ENCODE results near the gene CFAP46.
"Not testable (repeated sequence)": the region's sequence is repeated elsewhere in the genome, so short reads cannot be mapped to it uniquely, and the experiment has no call there.

Gene CFAP46

GRCh38 chr10:132825783-132826523 lies 116.4 kb downstream of the CFAP46 start:
- DNase-seq (ENCODE audit: low read depth); H3K4me3 ChIP-seq (ENCODE audit: low read depth, low read length): not testable (repeated sequence)

- H3K4me3 ChIP-seq (ENCODE audit: low read depth, low read length), result no peak overlapping the region
- no peak for DNase-seq (ENCODE audit: low read depth)
Observed at GRCh38 chr10:132820056-132820455, 122.3 kb downstream of the CFAP46 start.

GRCh38 chr10:132817701-132818211 lies 124.6 kb downstream of the CFAP46 start:
- no peak for DNase-seq (ENCODE audit: low read depth)
- H3K4me3 ChIP-seq (ENCODE audit: low read depth, low read length), result no peak overlapping the region

GRCh38 chr10:132816718-132817117 lies 125.7 kb downstream of the CFAP46 start:
- no peak for DNase-seq (ENCODE audit: low read depth)
- H3K4me3 ChIP-seq (ENCODE audit: low read depth, low read length), result no peak overlapping the region

- no peak for DNase-seq (ENCODE audit: low read depth)
Observed at GRCh38 chr10:132815168-132815857, 127.1 kb downstream of the CFAP46 start.

GRCh38 chr10:132814469-132814856 lies 127.9 kb downstream of the CFAP46 start:
- no peak for DNase-seq (ENCODE audit: low read depth)
- H3K4me3 ChIP-seq (ENCODE audit: low read depth, low read length), result no peak overlapping the region

More at GRCh38 chr10:132815168-132815857, 127.1 kb downstream of the CFAP46 start:
- no peak overlapping the region for H3K4me3 ChIP-seq (ENCODE audit: low read depth, low read length)

GRCh38 chr10:132813560-132814468 lies 128.6 kb downstream of the CFAP46 start:
- DNase-seq (ENCODE audit: low read depth), result no peak
- H3K4me3 ChIP-seq (ENCODE audit: low read depth, low read length), result no peak overlapping the region

GRCh38 chr10:132813001-132813401 lies 129.4 kb downstream of the CFAP46 start:
- H3K4me3 ChIP-seq (ENCODE audit: low read depth, low read length), result no peak overlapping the region
- DNase-seq (ENCODE audit: low read depth), result no peak

- H3K4me3 ChIP-seq (ENCODE audit: low read depth, low read length), result no peak overlapping the region
- no peak for DNase-seq (ENCODE audit: low read depth)
Observed at GRCh38 chr10:132812520-132812919, 129.8 kb downstream of the CFAP46 start.

- H3K4me3 ChIP-seq (ENCODE audit: low read depth, low read length), result no peak overlapping the region
- DNase-seq (ENCODE audit: low read depth), result no peak
Observed at GRCh38 chr10:132811891-132812481, 130.4 kb downstream of the CFAP46 start.

GRCh38 chr10:132810807-132811700 lies 131.3 kb downstream of the CFAP46 start:
- no peak overlapping the region for H3K4me3 ChIP-seq (ENCODE audit: low read depth, low read length)
- DNase-seq (ENCODE audit: low read depth), result no peak

GRCh38 chr10:132810141-132810806 lies 132.1 kb downstream of the CFAP46 start:
- no peak overlapping the region for H3K4me3 ChIP-seq (ENCODE audit: low read depth, low read length)
- DNase-seq (ENCODE audit: low read depth), result no peak

- DNase-seq (ENCODE audit: low read depth), result no peak
- H3K4me3 ChIP-seq (ENCODE audit: low read depth, low read length), result no peak overlapping the region
Observed at GRCh38 chr10:132809232-132810140, 132.9 kb downstream of the CFAP46 start.

GRCh38 chr10:132808383-132809231 lies 133.8 kb downstream of the CFAP46 start:
- H3K4me3 ChIP-seq (ENCODE audit: low read depth, low read length), result no peak overlapping the region
- DNase-seq (ENCODE audit: low read depth), result no peak

- H3K4me3 ChIP-seq (ENCODE audit: low read depth, low read length), result no peak overlapping the region
- no peak for DNase-seq (ENCODE audit: low read depth)
Observed at GRCh38 chr10:132807621-132808049, 134.7 kb downstream of the CFAP46 start.

GRCh38 chr10:132806561-132807003 lies 135.8 kb downstream of the CFAP46 start:
- H3K4me3 ChIP-seq (ENCODE audit: low read depth, low read length), result no peak overlapping the region
- no peak for DNase-seq (ENCODE audit: low read depth)

Data from skeletal muscle cell (primary cell).